Fibroblast of lung (primary cell): ENCODE measurements around the gene PKIG. TPM values are rescaled to one million over a fixed set of nuclear protein-coding genes. Genes with fewer than 3 reads are reported as not detected.
A peak's percentile ranks its signal among the peaks of the same experiment; 100 is the strongest.

ENCODE experiments used
- DNase-seq, 2 donors: peaks; one replicate each; pipeline versions ENCODE4 v3.0.0 to v3.0.0-alpha.2; 2010; ENCODE audit warnings: low read depth in 2 of 2
- H2AFZ ChIP-seq: 2 replicates; pipeline ENCODE4 v1.5.1; 2012; ENCODE audit warnings: low read length, control low read depth, inconsistent platforms
- H3K27ac ChIP-seq: 2 replicates; pipeline ENCODE4 v1.5.1; 2011; ENCODE audit warnings: low read length, control low read depth; ENCODE audit not compliant: insufficient read depth
- H3K27me3 ChIP-seq: 2 replicates; pipeline ENCODE4 v1.5.1; 2011; ENCODE audit warnings: mild to moderate bottlenecking, low read length; ENCODE audit not compliant: control insufficient read depth, insufficient read depth
- H3K36me3 ChIP-seq: 2 replicates; pipeline ENCODE4 v1.5.1; 2011; ENCODE audit warnings: low read length; ENCODE audit not compliant: control insufficient read depth, insufficient read depth
- H3K4me1 ChIP-seq: 2 replicates; pipeline ENCODE4 v1.5.1; 2011; ENCODE audit warnings: low read length; ENCODE audit not compliant: control insufficient read depth, insufficient read depth; ENCODE audit errors: extremely low read depth
- H3K4me2 ChIP-seq: 2 replicates; pipeline ENCODE4 v1.5.1; 2011; ENCODE audit warnings: low read length, control low read depth; ENCODE audit not compliant: insufficient read depth; ENCODE audit errors: extremely low read depth
- H3K4me3 ChIP-seq, 4 experiments: fragments of 200-600 bp in 1 of 4; sonication (generic) in 1 of 4; replicated peaks in 1 of 4; 2 replicates each; pipeline ENCODE4 v1.5.1; 2011 to 2016; ENCODE audit warnings: low read length in 4 of 4, low read depth in 3 of 4, mild to moderate bottlenecking in 3 of 4, control low read depth in 2 of 4, inconsistent platforms in 1 of 4, mixed read lengths in 1 of 4; ENCODE audit not compliant: insufficient read depth in 1 of 4; ENCODE audit errors: control extremely low read depth in 1 of 4
- H3K79me2 ChIP-seq: 2 replicates; pipeline ENCODE4 v1.5.1; 2012; ENCODE audit warnings: mild to moderate bottlenecking, low read length, inconsistent platforms; ENCODE audit not compliant: control insufficient read depth, insufficient read depth
- H3K9ac ChIP-seq: 2 replicates; pipeline ENCODE4 v1.5.1; 2011; ENCODE audit warnings: mild to moderate bottlenecking, low read length, control low read depth; ENCODE audit not compliant: insufficient read depth
- H3K9me3 ChIP-seq: 2 replicates; pipeline ENCODE4 v1.5.1; 2012; ENCODE audit warnings: low read depth, low read length; ENCODE audit not compliant: control insufficient read depth, insufficient read depth
- H4K20me1 ChIP-seq: 2 replicates; pipeline ENCODE4 v1.5.1; 2011; ENCODE audit warnings: low read length; ENCODE audit not compliant: control insufficient read depth, insufficient read depth; ENCODE audit errors: extremely low read depth
- CTCF ChIP-seq, 2 donors: IDR thresholded peaks in 1 of 2; conservative IDR thresholded peaks in 1 of 2; 1 replicate in 1 of 2; 2 replicates in 1 of 2; pipeline ENCODE4 v1.5.1; 2011 to 2012; ENCODE audit warnings: low read length in 2 of 2, control low read depth in 1 of 2, inconsistent platforms in 1 of 2, low read depth in 1 of 2, mild to moderate bottlenecking in 1 of 2
- EZH2 ChIP-seq: IDR thresholded peaks from 2 replicates; pipeline ENCODE4 v1.5.1; 2012; ENCODE audit warnings: low read length, control low read depth, mild to moderate bottlenecking; ENCODE audit errors: missing control alignments
- polyA plus RNA-seq, 2 donors: library from polyadenylated mRNA; depleted of rRNA in 1 of 2; stranded (reverse) in 1 of 2; unstranded in 1 of 2; fragments of >200 nt; gene quantifications; 2 replicates each; pipeline ENCODE4 v1.2.1, GENCODE V29; 2011 to 2012; ENCODE audit warnings: missing spikeins in 1 of 2
- total RNA-seq: library from RNA; depleted of rRNA; stranded (reverse); fragments of >200 nt; gene quantifications from 2 replicates; pipeline ENCODE4 v1.2.1, GENCODE V29; 2014

PKIG gene
- total and polyA plus RNA-seq, 2 donors (not counting 1 experiment from before 2014, with no cell fraction given): 192 to 234 TPM

GRCh38 chr20:44644667-44645131 is 62.3 kb downstream of the PKIG start:
- H3K4me2 ChIP-seq: no peak overlapping the region
- H3K36me3 ChIP-seq: no peaks in the 10 kb centered on the region
- H4K20me1 ChIP-seq: no peaks in the 10 kb centered on the region
- no peak overlapping the region for H2AFZ ChIP-seq
- H3K27ac ChIP-seq: no peak overlapping the region
- no peak overlapping the region for H3K9ac ChIP-seq
- no peaks in the 10 kb centered on the region for H3K9me3 ChIP-seq
- peaks cover 18% of the 10 kb centered on the region for H3K4me1 ChIP-seq
- no peak overlapping the region for H3K4me3 ChIP-seq
- no peaks in the 10 kb centered on the region for H3K27me3 ChIP-seq
- no peaks in the 10 kb centered on the region for H3K79me2 ChIP-seq
- TF ChIP-seq EZH2 (no peak), CTCF (conservative IDR thresholded peaks at IDR 0.05 in 1 of 2, IDR thresholded peaks at IDR 0.05 in 1 of 2; ENCODE audit: low read depth in 1 of 2, low read length in 2 of 2) (no peak)
- DNase-seq: no peak

- no peak for TF ChIP-seq CTCF (conservative IDR thresholded peaks at IDR 0.05 in 1 of 2, IDR thresholded peaks at IDR 0.05 in 1 of 2; ENCODE audit: low read depth in 1 of 2, low read length in 2 of 2)
- no peak for TF ChIP-seq EZH2
- DNase-seq: peak; percentile 43 to 71
- peaks cover 18% of the 10 kb centered on the region for H3K4me1 ChIP-seq
- H3K27ac ChIP-seq: no peak overlapping the region
- no peaks in the 10 kb centered on the region for H4K20me1 ChIP-seq
- H3K4me2 ChIP-seq: no peak overlapping the region
- no peak overlapping the region for H2AFZ ChIP-seq
- H3K4me3 ChIP-seq: no peak overlapping the region
- H3K79me2 ChIP-seq: no peaks in the 10 kb centered on the region
- H3K36me3 ChIP-seq: no peaks in the 10 kb centered on the region
- no peaks in the 10 kb centered on the region for H3K27me3 ChIP-seq
- no peaks in the 10 kb centered on the region for H3K9me3 ChIP-seq
- H3K9ac ChIP-seq: no peak overlapping the region
Measured at GRCh38 chr20:44646023-44646640, 63.8 kb downstream of the PKIG start.

GRCh38 chr20:44646641-44647274 is 64.4 kb downstream of the PKIG start:
- Histone ChIP-seq H3K9me3 (no peaks in the 10 kb centered on the region), H3K27ac (no peak overlapping the region), H3K4me3 (no peak overlapping the region), H4K20me1 (no peaks in the 10 kb centered on the region), H3K4me2 (no peak overlapping the region), H3K36me3 (no peaks in the 10 kb centered on the region), H3K27me3 (no peaks in the 10 kb centered on the region), H3K79me2 (no peaks in the 10 kb centered on the region), H3K9ac (no peak overlapping the region), H3K4me1 (peaks cover 20% of the 10 kb centered on the region), H2AFZ (no peak overlapping the region)
- no peak for TF ChIP-seq EZH2
- TF ChIP-seq CTCF (conservative IDR thresholded peaks at IDR 0.05 in 1 of 2, IDR thresholded peaks at IDR 0.05 in 1 of 2; ENCODE audit: low read depth in 1 of 2, low read length in 2 of 2): no peak
- peak; percentile 49 to 64 for DNase-seq
